ENCODE results near the gene NT5E.

Gene NT5E

GRCh38 chr6:85418059-85418458 lies 31.8 kb upstream of the NT5E start:
- Histone ChIP-seq H3K79me2 (ENCODE audit: insufficient read depth, low read length) (no peaks in the 10 kb centered on the region), H3K9me3 (ENCODE audit: low read length) (no peaks in the 10 kb centered on the region), H3K4me1 (ENCODE audit: insufficient read depth, low read length, severe bottlenecking) (no peaks in the 10 kb centered on the region), H2AFZ (ENCODE audit: low read length) (no peak overlapping the region), H3F3A (ENCODE audit: insufficient read depth, low read length) (no peaks in the 10 kb centered on the region), H3K4me3 (ENCODE audit: low read depth, low read length, poor library complexity, severe bottlenecking) (no peak overlapping the region), H3K4me2 (ENCODE audit: low read length) (no peak overlapping the region), H3K27me3 (ENCODE audit: insufficient read depth, low read length) (no peaks in the 10 kb centered on the region), H3K27ac (ENCODE audit: low read depth, low read length, poor library complexity, severe bottlenecking) (no peak overlapping the region), H3K36me3 (ENCODE audit: insufficient read depth, low read length) (no peaks in the 10 kb centered on the region), H3K9ac (ENCODE audit: low read length) (no peak overlapping the region), H3K9me2 (ENCODE audit: low read depth, low read length) (no peaks in the 10 kb centered on the region), H4K20me1 (ENCODE audit: insufficient read depth, low read length) (no peaks in the 10 kb centered on the region)
- TF ChIP-seq, protein P1, sequence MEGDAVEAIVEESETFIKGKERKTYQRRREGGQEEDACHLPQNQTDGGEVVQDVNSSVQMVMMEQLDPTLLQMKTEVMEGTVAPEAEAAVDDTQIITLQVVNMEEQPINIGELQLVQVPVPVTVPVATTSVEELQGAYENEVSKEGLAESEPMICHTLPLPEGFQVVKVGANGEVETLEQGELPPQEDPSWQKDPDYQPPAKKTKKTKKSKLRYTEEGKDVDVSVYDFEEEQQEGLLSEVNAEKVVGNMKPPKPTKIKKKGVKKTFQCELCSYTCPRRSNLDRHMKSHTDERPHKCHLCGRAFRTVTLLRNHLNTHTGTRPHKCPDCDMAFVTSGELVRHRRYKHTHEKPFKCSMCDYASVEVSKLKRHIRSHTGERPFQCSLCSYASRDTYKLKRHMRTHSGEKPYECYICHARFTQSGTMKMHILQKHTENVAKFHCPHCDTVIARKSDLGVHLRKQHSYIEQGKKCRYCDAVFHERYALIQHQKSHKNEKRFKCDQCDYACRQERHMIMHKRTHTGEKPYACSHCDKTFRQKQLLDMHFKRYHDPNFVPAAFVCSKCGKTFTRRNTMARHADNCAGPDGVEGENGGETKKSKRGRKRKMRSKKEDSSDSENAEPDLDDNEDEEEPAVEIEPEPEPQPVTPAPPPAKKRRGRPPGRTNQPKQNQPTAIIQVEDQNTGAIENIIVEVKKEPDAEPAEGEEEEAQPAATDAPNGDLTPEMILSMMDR (IDR thresholded peaks at IDR 0.05; ENCODE audit: low read length): no peak
- no peak for TF ChIP-seq EZH2 (IDR thresholded peaks at IDR 0.05; ENCODE audit: borderline replicate concordance, low read length)

- Histone ChIP-seq H3K9me3 (ENCODE audit: low read length) (no peaks in the 10 kb centered on the region), H3K9me2 (ENCODE audit: low read depth, low read length) (no peaks in the 10 kb centered on the region), H3F3A (ENCODE audit: insufficient read depth, low read length) (no peaks in the 10 kb centered on the region), H3K27me3 (ENCODE audit: insufficient read depth, low read length) (no peaks in the 10 kb centered on the region), H3K4me1 (ENCODE audit: insufficient read depth, low read length, severe bottlenecking) (no peaks in the 10 kb centered on the region), H3K79me2 (ENCODE audit: insufficient read depth, low read length) (no peaks in the 10 kb centered on the region), H3K4me3 (ENCODE audit: low read depth, low read length, poor library complexity, severe bottlenecking) (no peak overlapping the region), H3K27ac (ENCODE audit: low read depth, low read length, poor library complexity, severe bottlenecking) (no peak overlapping the region), H3K36me3 (ENCODE audit: insufficient read depth, low read length) (no peaks in the 10 kb centered on the region), H3K4me2 (ENCODE audit: low read length) (no peak overlapping the region), H2AFZ (ENCODE audit: low read length) (no peak overlapping the region), H4K20me1 (ENCODE audit: insufficient read depth, low read length) (no peaks in the 10 kb centered on the region), H3K9ac (ENCODE audit: low read length) (no peak overlapping the region)
- no peak for TF ChIP-seq EZH2 (IDR thresholded peaks at IDR 0.05; ENCODE audit: borderline replicate concordance, low read length)
- TF ChIP-seq, protein P1 (IDR thresholded peaks at IDR 0.05; ENCODE audit: low read length): no peak
Measured at GRCh38 chr6:85419046-85419759, 30.7 kb upstream of the NT5E start.

DNA sequence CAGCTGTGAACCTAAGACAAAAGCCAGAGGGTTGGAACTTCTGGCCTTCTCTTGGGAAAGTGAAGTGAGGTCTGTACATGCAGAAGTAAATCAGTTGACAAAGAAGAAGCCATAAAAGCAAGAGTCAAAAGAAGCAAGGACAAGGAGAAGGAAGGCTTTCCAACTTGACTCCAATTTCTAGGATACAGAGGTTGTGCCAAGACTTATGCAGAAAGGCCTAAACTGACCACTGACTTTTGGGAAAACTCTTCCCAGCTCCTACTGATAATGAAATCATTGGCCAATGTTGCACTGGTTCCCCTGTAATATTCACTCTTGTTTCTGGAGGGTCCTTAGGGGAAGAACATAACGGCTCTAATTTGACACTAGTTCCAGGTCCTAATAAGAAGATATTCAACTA lies 29.3 kb upstream of the NT5E start:
- no peaks in the 10 kb centered on the region for H3K9me3 ChIP-seq (ENCODE audit: low read length)
- no peak overlapping the region for H3K9ac ChIP-seq (ENCODE audit: low read length)
- no peaks in the 10 kb centered on the region for H3K79me2 ChIP-seq (ENCODE audit: insufficient read depth, low read length)
- H3K27me3 ChIP-seq (ENCODE audit: insufficient read depth, low read length): no peaks in the 10 kb centered on the region
- H3K27ac ChIP-seq (ENCODE audit: low read depth, low read length, poor library complexity, severe bottlenecking): no peak overlapping the region
- no peaks in the 10 kb centered on the region for H3K36me3 ChIP-seq (ENCODE audit: insufficient read depth, low read length)
- no peak overlapping the region for H3K4me3 ChIP-seq (ENCODE audit: low read depth, low read length, poor library complexity, severe bottlenecking)
- H3K4me1 ChIP-seq (ENCODE audit: insufficient read depth, low read length, severe bottlenecking): no peaks in the 10 kb centered on the region
- H2AFZ ChIP-seq (ENCODE audit: low read length): no peak overlapping the region
- no peaks in the 10 kb centered on the region for H4K20me1 ChIP-seq (ENCODE audit: insufficient read depth, low read length)
- H3K9me2 ChIP-seq (ENCODE audit: low read depth, low read length): no peaks in the 10 kb centered on the region
- no peak for TF ChIP-seq EZH2 (IDR thresholded peaks at IDR 0.05; ENCODE audit: borderline replicate concordance, low read length)
- TF ChIP-seq, protein P1 (IDR thresholded peaks at IDR 0.05; ENCODE audit: low read length): no peak
- no peak overlapping the region for H3K4me2 ChIP-seq (ENCODE audit: low read length)
- no peaks in the 10 kb centered on the region for H3F3A ChIP-seq (ENCODE audit: insufficient read depth, low read length)

All from OCI-LY1 (cell line).